AG09309 (cell line): ENCODE results near the gene AGXT2.

Experiments
- DNase-seq: peaks from one replicate; pipeline ENCODE4 v3.0.0-alpha.2; 2010; ENCODE audit warnings: low read depth
- H3K4me3 ChIP-seq: 2 replicates; pipeline ENCODE4 v1.5.1; 2011; ENCODE audit warnings: mild to moderate bottlenecking, low read depth, low read length, moderate library complexity; ENCODE audit not compliant: control insufficient read depth
- TF ChIP-seq, protein P1 (sequence below): IDR thresholded peaks from 2 replicates; pipeline ENCODE4 v1.5.1; 2011; ENCODE audit warnings: mild to moderate bottlenecking, low read depth, low read length, inconsistent platforms; ENCODE audit not compliant: insufficient read depth, control insufficient read depth; ENCODE audit errors: missing control alignments

Gene AGXT2

DNA sequence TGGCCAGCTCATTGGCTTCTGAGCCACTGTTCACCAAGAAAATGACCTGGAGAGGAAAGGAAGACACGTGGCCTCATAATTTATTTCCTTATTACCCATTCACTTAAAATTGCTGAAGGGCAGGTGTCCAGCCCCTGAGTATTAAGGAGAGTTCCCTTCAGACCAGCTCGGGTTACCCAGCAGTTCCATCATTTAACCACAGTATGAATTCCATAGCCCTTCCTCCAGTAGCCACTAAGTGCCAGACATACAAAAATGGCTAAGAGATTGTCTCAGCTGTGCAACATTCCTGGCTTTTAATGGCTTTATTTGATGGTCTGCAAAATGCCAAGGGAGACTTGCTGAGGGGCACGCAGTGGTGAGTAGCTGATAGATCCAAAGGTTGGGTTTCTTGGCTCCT lies 12.5 kb downstream of the AGXT2 start:
- H3K4me3 ChIP-seq = no peak overlapping the region
- no peak for DNase-seq
- TF ChIP-seq, protein P1, sequence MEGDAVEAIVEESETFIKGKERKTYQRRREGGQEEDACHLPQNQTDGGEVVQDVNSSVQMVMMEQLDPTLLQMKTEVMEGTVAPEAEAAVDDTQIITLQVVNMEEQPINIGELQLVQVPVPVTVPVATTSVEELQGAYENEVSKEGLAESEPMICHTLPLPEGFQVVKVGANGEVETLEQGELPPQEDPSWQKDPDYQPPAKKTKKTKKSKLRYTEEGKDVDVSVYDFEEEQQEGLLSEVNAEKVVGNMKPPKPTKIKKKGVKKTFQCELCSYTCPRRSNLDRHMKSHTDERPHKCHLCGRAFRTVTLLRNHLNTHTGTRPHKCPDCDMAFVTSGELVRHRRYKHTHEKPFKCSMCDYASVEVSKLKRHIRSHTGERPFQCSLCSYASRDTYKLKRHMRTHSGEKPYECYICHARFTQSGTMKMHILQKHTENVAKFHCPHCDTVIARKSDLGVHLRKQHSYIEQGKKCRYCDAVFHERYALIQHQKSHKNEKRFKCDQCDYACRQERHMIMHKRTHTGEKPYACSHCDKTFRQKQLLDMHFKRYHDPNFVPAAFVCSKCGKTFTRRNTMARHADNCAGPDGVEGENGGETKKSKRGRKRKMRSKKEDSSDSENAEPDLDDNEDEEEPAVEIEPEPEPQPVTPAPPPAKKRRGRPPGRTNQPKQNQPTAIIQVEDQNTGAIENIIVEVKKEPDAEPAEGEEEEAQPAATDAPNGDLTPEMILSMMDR = no peak

GRCh38 chr5:35032356-35032755 lies 15.4 kb downstream of the AGXT2 start:
- no peak for DNase-seq
- H3K4me3 ChIP-seq = no peak overlapping the region
- TF ChIP-seq, protein P1 = no peak

- DNase-seq = peak; percentile 52
- TF ChIP-seq, protein P1 = no peak
- H3K4me3 ChIP-seq = no peak overlapping the region
Measured at GRCh38 chr5:35031276-35031675, 16.5 kb downstream of the AGXT2 start.

DNA sequence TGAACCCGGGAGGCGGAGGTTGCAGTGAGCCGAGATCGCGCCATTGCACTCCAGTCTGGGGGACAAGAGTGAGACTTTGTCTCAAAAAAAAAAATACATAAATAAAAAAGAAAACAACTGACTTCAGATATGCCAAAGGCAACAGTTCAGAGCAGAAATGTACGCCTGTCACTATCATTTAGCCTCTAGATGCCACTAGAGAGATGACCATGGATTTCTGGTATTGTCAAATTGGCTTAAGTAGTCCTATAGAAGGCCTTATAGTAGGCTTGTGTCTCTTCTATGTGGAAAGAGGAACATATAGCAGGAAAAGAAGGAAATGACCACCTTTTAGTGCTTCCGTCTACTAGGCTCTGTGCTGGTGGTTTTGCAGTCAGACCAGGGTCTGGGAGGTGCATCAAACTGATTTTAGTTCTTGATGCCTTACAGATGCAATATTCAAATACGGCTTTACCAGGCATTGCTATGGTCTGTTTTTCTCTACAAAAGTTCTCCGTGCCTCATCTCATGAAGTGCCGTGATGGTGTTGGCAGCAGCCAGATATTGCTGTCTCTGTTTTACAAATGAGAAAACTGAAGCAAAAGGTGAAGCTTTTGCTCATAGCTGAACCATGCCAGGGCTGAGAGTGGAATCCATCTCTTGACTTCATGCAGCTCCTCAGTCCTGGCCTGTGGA lies 17.2 kb downstream of the AGXT2 start:
- TF ChIP-seq, protein P1 = peak; percentile 17
- no peak overlapping the region for H3K4me3 ChIP-seq
- no peak for DNase-seq

DNA sequence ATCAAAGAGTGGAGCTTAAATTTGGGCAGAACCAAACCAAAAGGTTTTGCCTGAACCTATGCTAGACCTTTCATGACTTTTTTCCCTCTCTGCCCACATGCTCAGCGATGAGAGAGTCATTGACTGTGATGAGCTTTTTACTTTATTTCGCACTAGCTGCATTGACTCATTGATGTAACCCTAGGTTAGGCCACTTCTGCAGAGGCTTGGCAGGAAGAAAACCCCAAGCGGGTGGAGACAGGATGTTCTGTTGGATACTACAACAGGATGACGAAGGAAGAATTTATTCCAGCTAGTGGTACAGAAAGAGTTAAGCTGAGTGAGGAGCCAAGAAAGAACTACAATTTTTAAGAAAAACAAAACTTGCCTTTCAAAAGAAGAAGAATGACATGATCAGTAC lies 18.4 kb downstream of the AGXT2 start:
- no peak for DNase-seq
- TF ChIP-seq, protein P1 = no peak
- H3K4me3 ChIP-seq = no peak overlapping the region

DNA sequence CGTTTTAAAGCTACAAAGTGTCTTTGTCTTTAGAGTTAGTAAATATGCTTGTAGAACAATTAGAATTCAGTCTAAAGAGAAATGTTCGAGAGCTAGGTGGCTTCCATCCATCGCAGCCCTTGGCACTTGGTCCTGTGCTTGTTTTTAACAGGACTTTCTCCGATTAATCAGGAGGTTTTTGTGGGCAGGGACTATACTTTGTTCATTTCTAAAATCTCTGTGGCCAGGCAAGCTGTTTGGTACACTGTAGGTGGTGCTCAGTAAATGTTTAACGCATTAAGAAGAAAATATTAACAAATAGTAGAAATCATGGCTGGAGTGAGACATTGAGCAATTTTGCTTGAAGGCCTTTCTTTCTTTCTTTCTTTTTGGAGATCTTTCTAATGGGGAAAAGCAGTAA lies 20.8 kb downstream of the AGXT2 start:
- TF ChIP-seq, protein P1 = no peak
- DNase-seq = no peak
- no peak overlapping the region for H3K4me3 ChIP-seq
